CD4-positive, alpha-beta T cell (primary cell): ENCODE results near the gene DHX9. TPM values are rescaled to one million over a fixed set of nuclear protein-coding genes. Genes with fewer than 3 reads are reported as not detected.

ENCODE experiments used
- ATAC-seq: fragments of 200-7000 bp; cut with Tn5 transposase; one replicate; pipeline ENCODE4 v1.10.0; 2022; ENCODE audit warnings: mild to moderate bottlenecking; ENCODE audit not compliant: poor library complexity
- CTCF ChIA-PET: fragments of 350-600 bp; sonication (Branson Sonifier 250); formaldehyde crosslinking; loops from one replicate; lab custom pipeline; 2021; ENCODE audit warnings: antibody characterized with exemption, inconsistent platforms; lab: Charles Lee
- POLR2A ChIA-PET: fragments of 350-600 bp; sonication (Branson Sonifier 250); formaldehyde crosslinking; loops from one replicate; lab custom pipeline; 2021; ENCODE audit warnings: antibody characterized with exemption, inconsistent platforms; lab: Charles Lee
- DNase-seq, 14 experiments: peaks; one replicate each; pipeline ENCODE4 v3.0.0-alpha.2; 2013 to 2020; ENCODE audit warnings: mixed read lengths in 2 of 14
- H3K27ac ChIP-seq, 2 donors: one replicate each; pipeline versions ENCODE4 v1.5.1 to v1.7.0; 2013; ENCODE audit warnings: low read length in 2 of 2, low read depth in 1 of 2, mild to moderate bottlenecking in 1 of 2
- H3K27me3 ChIP-seq, 2 experiments: 1 replicate in 1 of 2; 2 replicates in 1 of 2; pipeline versions ENCODE4 v1.6.1 to v1.7.0; 2013; ENCODE audit warnings: low read length in 2 of 2, control low read depth in 1 of 2, mild to moderate bottlenecking in 1 of 2, moderate library complexity in 1 of 2; ENCODE audit not compliant: insufficient read depth in 2 of 2, control insufficient read depth in 1 of 2
- H3K36me3 ChIP-seq: one replicate; pipeline ENCODE4 v1.6.1; 2013; ENCODE audit warnings: low read length, control low read depth; ENCODE audit not compliant: insufficient read depth
- H3K4me1 ChIP-seq: one replicate; pipeline ENCODE4 v1.6.1; 2013; ENCODE audit warnings: low read length, control low read depth; ENCODE audit not compliant: insufficient read depth
- H3K4me3 ChIP-seq: one replicate; pipeline ENCODE4 v1.5.1; 2013; ENCODE audit warnings: mild to moderate bottlenecking, low read length, moderate library complexity
- H3K9me3 ChIP-seq, 2 experiments: 1 replicate in 1 of 2; 2 replicates in 1 of 2; pipeline versions ENCODE4 v1.6.1 to v1.7.0; 2013; ENCODE audit warnings: low read length in 2 of 2, mild to moderate bottlenecking in 2 of 2, control low read depth in 1 of 2, moderate library complexity in 1 of 2; ENCODE audit not compliant: control insufficient read depth in 1 of 2, insufficient read depth in 1 of 2
- H3K27ac Mint-ChIP-seq: one replicate; pipeline ENCODE4 v1.8.0; 2020; ENCODE audit warnings: mixed read lengths
- H3K27me3 Mint-ChIP-seq: one replicate; pipeline ENCODE4 v1.8.0; 2021; ENCODE audit warnings: mixed read lengths
- H3K36me3 Mint-ChIP-seq: one replicate; pipeline ENCODE4 v1.8.0; 2021; ENCODE audit warnings: low read depth, mixed read lengths
- H3K4me1 Mint-ChIP-seq: one replicate; pipeline ENCODE4 v1.8.0; 2021; ENCODE audit warnings: low read depth, mixed read lengths
- H3K4me3 Mint-ChIP-seq: one replicate; pipeline ENCODE4 v1.8.0; 2020; ENCODE audit warnings: mild to moderate bottlenecking, mixed read lengths
- H3K9me3 Mint-ChIP-seq: one replicate; pipeline ENCODE4 v1.8.0; 2020; ENCODE audit warnings: mixed read lengths
- intact Hi-C, 2 experiments: fragments of 100-400 bp; cut with DNase I in 1 of 2; cut with micrococcal nuclease in 1 of 2; formaldehyde crosslinking; loops; one replicate each; pipeline versions ENCODE4 v1.15.1 to v1.9.0; 2023 to 2025; cut with DNase I, micrococcal nuclease
- total RNA-seq, 174 experiments: library from RNA in 2 of 174; stranded (reverse) in 2 of 174; gene quantifications; one replicate each; pipeline ENCODE4 v1.2.3 and lab custom pipeline; 2021 to 2026
- TF ChIP-seq, protein P1 (sequence below): fragments of 200-600 bp; IDR thresholded peaks from one replicate; pipeline ENCODE4 v1.8.0; 2022; ENCODE audit warnings: antibody characterized with exemption, mild to moderate bottlenecking

The DHX9 gene
- total RNA-seq, 2 experiments from 2014 or later = 338 to 353 TPM

DNA sequence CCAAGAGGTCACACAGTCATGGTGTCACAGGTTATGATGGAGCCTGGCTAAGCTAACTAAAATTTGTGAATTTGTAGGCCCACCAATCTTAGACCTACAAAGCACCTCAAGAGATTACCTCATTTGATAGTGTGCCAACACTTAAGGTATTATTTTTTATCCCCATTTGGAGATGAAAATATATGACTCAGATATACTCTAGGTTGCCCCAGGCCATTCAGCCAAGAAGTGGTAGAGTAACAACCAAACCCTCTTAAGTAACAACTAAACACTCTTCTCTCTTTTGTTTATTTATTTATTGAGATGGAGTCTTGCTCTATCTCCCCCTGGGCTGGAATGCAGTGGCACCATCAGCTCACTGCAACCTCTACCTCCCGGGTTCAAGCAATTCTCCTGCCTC, 35.3 kb upstream of the DHX9 start:
- TF ChIP-seq, protein P1, sequence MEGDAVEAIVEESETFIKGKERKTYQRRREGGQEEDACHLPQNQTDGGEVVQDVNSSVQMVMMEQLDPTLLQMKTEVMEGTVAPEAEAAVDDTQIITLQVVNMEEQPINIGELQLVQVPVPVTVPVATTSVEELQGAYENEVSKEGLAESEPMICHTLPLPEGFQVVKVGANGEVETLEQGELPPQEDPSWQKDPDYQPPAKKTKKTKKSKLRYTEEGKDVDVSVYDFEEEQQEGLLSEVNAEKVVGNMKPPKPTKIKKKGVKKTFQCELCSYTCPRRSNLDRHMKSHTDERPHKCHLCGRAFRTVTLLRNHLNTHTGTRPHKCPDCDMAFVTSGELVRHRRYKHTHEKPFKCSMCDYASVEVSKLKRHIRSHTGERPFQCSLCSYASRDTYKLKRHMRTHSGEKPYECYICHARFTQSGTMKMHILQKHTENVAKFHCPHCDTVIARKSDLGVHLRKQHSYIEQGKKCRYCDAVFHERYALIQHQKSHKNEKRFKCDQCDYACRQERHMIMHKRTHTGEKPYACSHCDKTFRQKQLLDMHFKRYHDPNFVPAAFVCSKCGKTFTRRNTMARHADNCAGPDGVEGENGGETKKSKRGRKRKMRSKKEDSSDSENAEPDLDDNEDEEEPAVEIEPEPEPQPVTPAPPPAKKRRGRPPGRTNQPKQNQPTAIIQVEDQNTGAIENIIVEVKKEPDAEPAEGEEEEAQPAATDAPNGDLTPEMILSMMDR = no peak
- no peaks in the 10 kb centered on the region for H3K4me1 ChIP-seq
- H3K27me3 Mint-ChIP-seq = no peaks in the 10 kb centered on the region
- intact Hi-C loops = no loop called here
- H3K4me3 ChIP-seq = no peak overlapping the region
- ChIA-PET CTCF (no interaction called here), POLR2A (no interaction called here)
- no peak overlapping the region for H3K27ac Mint-ChIP-seq
- ATAC-seq (no peak), DNase-seq (no peak)
- H3K27ac ChIP-seq = no peak overlapping the region
- H3K27me3 ChIP-seq = no peaks in the 10 kb centered on the region
- no peaks in the 10 kb centered on the region for H3K4me1 Mint-ChIP-seq
- H3K36me3 ChIP-seq = peaks cover 12% of the 10 kb centered on the region
- H3K9me3 ChIP-seq = no peaks in the 10 kb centered on the region
- H3K36me3 Mint-ChIP-seq = peaks cover 40% of the 10 kb centered on the region
- no peak overlapping the region for H3K4me3 Mint-ChIP-seq
- H3K9me3 Mint-ChIP-seq = no peaks in the 10 kb centered on the region

DNA sequence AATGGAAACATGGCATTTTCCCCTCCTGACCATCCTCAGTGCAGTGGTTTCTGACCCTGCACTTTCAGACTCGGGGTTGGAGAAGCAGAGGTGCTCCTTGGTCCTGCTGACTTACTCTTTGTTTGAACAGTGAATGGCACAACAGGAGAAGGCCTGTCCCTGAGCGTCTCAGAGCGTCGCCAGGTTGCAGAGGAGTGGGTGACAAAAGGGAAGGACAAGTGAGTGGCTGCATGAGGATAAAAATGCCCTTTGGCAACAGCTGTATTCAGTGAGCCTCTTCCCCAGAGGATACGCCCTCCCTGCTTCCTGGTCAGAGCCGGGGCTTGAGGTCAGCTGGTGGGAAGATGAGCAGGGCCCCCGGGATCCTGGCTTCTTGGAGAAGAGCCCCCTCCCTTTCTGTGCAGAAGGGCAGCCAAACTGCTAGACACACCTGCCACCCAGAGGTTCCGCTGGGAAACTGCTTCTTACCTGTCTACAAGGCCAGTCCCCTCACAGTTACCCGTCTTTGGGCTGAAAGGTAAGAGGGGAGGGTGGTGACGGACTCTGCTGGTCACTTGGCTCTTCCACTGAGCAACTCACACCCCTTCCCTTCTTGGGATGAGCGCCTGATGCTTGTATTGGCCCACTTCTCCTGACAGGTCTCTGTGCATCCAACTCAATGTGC, 33.0 kb upstream of the DHX9 start:
- intact Hi-C loops = no loop called here
- Histone ChIP-seq H3K36me3 (peaks cover 12% of the 10 kb centered on the region), H3K4me3 (no peak overlapping the region), H3K9me3 (no peaks in the 10 kb centered on the region), H3K27me3 (no peaks in the 10 kb centered on the region), H3K4me1 (no peaks in the 10 kb centered on the region), H3K27ac (no peak overlapping the region)
- no peak overlapping the region for H3K4me3 Mint-ChIP-seq
- no peaks in the 10 kb centered on the region for H3K27me3 Mint-ChIP-seq
- ATAC-seq (no peak), DNase-seq (peak in 1 of 14 experiments; percentile 6)
- CTCF ChIA-PET = no interaction called here
- no peaks in the 10 kb centered on the region for H3K9me3 Mint-ChIP-seq
- H3K27ac Mint-ChIP-seq = no peak overlapping the region
- peaks cover 40% of the 10 kb centered on the region for H3K36me3 Mint-ChIP-seq
- TF ChIP-seq, protein P1 = no peak
- POLR2A ChIA-PET = no interaction called here
- H3K4me1 Mint-ChIP-seq = no peaks in the 10 kb centered on the region

DNA sequence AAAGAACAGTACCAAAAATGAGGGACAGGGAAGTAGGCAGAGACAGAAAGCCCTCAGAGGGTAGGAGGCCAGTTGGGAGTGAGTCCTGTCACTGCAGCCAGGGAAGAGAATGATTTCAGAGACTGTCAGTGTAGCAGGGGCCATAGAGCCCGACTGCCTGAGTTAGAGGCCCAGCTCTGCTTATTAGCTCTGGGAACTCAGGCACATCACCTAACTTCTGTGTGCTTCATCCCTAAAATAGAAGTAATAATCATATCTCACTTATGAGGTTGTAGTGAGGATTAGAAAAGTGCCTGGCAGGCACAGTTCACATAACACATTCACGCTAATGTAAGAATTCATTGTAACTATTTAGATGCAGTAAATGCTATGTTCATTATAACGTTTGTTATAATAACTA, 31.2 kb upstream of the DHX9 start:
- H3K4me1 Mint-ChIP-seq = no peaks in the 10 kb centered on the region
- no peak for DNase-seq
- peaks cover 40% of the 10 kb centered on the region for H3K36me3 Mint-ChIP-seq
- no peak overlapping the region for H3K27ac Mint-ChIP-seq
- Histone ChIP-seq H3K4me1 (no peaks in the 10 kb centered on the region), H3K27me3 (no peaks in the 10 kb centered on the region), H3K4me3 (no peak overlapping the region), H3K27ac (no peak overlapping the region), H3K36me3 (peaks cover 12% of the 10 kb centered on the region), H3K9me3 (no peaks in the 10 kb centered on the region)
- POLR2A ChIA-PET = interaction anchor here (0.9 kb wide), 1 partner anchor 207 kb away, joined by 3 read pairs; no protein-coding TSS in a partner anchor
- H3K9me3 Mint-ChIP-seq = no peaks in the 10 kb centered on the region
- no peak overlapping the region for H3K4me3 Mint-ChIP-seq
- no peak for ATAC-seq
- CTCF ChIA-PET = no interaction called here
- H3K27me3 Mint-ChIP-seq = no peaks in the 10 kb centered on the region
- TF ChIP-seq, protein P1 = no peak
- intact Hi-C loops = no loop called here
